Endodermal cell (in vitro differentiated cells): Measurements from ENCODE around the gene CSH2. TPM values are rescaled to one million over a fixed set of nuclear protein-coding genes. Genes with fewer than 3 reads are reported as not detected.

Experiments used
- DNase-seq: peaks from one replicate; pipeline ENCODE4 v3.0.0-alpha.2; 2017
- H3K27ac ChIP-seq: 2 replicates; pipeline ENCODE4 v1.5.1; 2013; ENCODE audit warnings: mild to moderate bottlenecking, low read depth, low read length, moderate library complexity
- H3K27me3 ChIP-seq: 2 replicates; pipeline ENCODE4 v1.6.1; 2013; ENCODE audit warnings: mild to moderate bottlenecking, low read length, moderate library complexity; ENCODE audit not compliant: insufficient read depth, control insufficient read depth, poor library complexity, severe bottlenecking
- H3K36me3 ChIP-seq: 2 replicates; pipeline ENCODE4 v1.7.0; 2013; ENCODE audit warnings: mild to moderate bottlenecking, low read length, moderate library complexity; ENCODE audit not compliant: control insufficient read depth, insufficient read depth
- H3K4me1 ChIP-seq: one replicate; pipeline ENCODE4 v1.7.0; 2013; ENCODE audit warnings: low read length; ENCODE audit not compliant: control insufficient read depth, insufficient read depth
- H3K4me3 ChIP-seq: 2 replicates; pipeline ENCODE4 v1.5.1; 2013; ENCODE audit warnings: mild to moderate bottlenecking, low read length, moderate library complexity
- H3K9ac ChIP-seq: 2 replicates; pipeline ENCODE4 v1.6.1; 2013; ENCODE audit warnings: mild to moderate bottlenecking, low read length, moderate library complexity; ENCODE audit not compliant: poor library complexity, severe bottlenecking; ENCODE audit errors: extremely low read depth
- H3K9me3 ChIP-seq: 2 replicates; pipeline ENCODE4 v1.6.1; 2013; ENCODE audit warnings: mild to moderate bottlenecking, low read length, moderate library complexity; ENCODE audit not compliant: control insufficient read depth
- H3K27ac Mint-ChIP-seq: 2 replicates; pipeline ENCODE4 v1.8.0; 2020; ENCODE audit warnings: mixed read lengths
- H3K27me3 Mint-ChIP-seq: 2 replicates; pipeline ENCODE4 v1.8.0; 2021; ENCODE audit warnings: mild to moderate bottlenecking, mixed read lengths; ENCODE audit not compliant: insufficient read depth
- H3K36me3 Mint-ChIP-seq: 2 replicates; pipeline ENCODE4 v1.8.0; 2020; ENCODE audit warnings: low read depth, mixed read lengths
- H3K4me1 Mint-ChIP-seq: 2 replicates; pipeline ENCODE4 v1.8.0; 2020; ENCODE audit warnings: mixed read lengths
- H3K4me3 Mint-ChIP-seq: 2 replicates; pipeline ENCODE4 v1.8.0; 2020; ENCODE audit warnings: mild to moderate bottlenecking, moderate library complexity, mixed read lengths
- H3K9me3 Mint-ChIP-seq: 2 replicates; pipeline ENCODE4 v1.8.0; 2020; ENCODE audit warnings: mild to moderate bottlenecking, mixed read lengths
- CTCF ChIP-seq: fragments of 200-600 bp; sonication (generic); conservative IDR thresholded peaks from 2 replicates; pipeline ENCODE4 v1.5.0; 2021; ENCODE audit warnings: antibody characterized with exemption, mild to moderate bottlenecking
- WGBS, 2 experiments: methylation state at CpG; one replicate each; pipeline versions ENCODE4 v1.1.5 to v1.1.7; 2013; ENCODE audit warnings: missing lambda C conversion rate in 2 of 2, mixed read lengths in 1 of 2; ENCODE audit not compliant: insufficient coverage in 1 of 2, insufficient read length in 1 of 2; 5-methylcytosine and 5-hydroxymethylcytosine counted together
- total RNA-seq, 2 donors: library from RNA; stranded (reverse); fragmentation: NEBNext Ultra II Directional in 1 of 2; extraction: Animal tissue kit (Norgen Biotek cat#: 25700) in 1 of 2; gene quantifications; 2 replicates in 1 of 2; 3 replicates in 1 of 2; pipeline ENCODE4 v1.2.1, GENCODE V29; 2021

The CSH2 gene
- total RNA-seq, 2 donors from 2014 or later: 0.57 TPM; not detected in 1

- Mint-ChIP-seq H3K4me3 (no peak overlapping the region), H3K9me3 (no peaks in the 10 kb centered on the region), H3K27ac (no peak overlapping the region), H3K27me3 (no peaks in the 10 kb centered on the region), H3K36me3 (peaks cover 70% of the 10 kb centered on the region), H3K4me1 (peaks cover 14% of the 10 kb centered on the region)
- WGBS, 2 experiments: 96 to 97% methylated on average over 9 to 13 of the region's 13 CpGs
- no peak overlapping the region for H3K27ac ChIP-seq
- no peak overlapping the region for H3K9ac ChIP-seq
- no peak for DNase-seq
- H3K4me1 ChIP-seq: no peaks in the 10 kb centered on the region
- H3K4me3 ChIP-seq: no peak overlapping the region
- H3K27me3 ChIP-seq: no peaks in the 10 kb centered on the region
- no peaks in the 10 kb centered on the region for H3K9me3 ChIP-seq
- no peak for TF ChIP-seq CTCF
- H3K36me3 ChIP-seq: peaks cover 72% of the 10 kb centered on the region
Measured at GRCh38 chr17:63823659-63824331, 49.7 kb downstream of the CSH2 start.

DNA sequence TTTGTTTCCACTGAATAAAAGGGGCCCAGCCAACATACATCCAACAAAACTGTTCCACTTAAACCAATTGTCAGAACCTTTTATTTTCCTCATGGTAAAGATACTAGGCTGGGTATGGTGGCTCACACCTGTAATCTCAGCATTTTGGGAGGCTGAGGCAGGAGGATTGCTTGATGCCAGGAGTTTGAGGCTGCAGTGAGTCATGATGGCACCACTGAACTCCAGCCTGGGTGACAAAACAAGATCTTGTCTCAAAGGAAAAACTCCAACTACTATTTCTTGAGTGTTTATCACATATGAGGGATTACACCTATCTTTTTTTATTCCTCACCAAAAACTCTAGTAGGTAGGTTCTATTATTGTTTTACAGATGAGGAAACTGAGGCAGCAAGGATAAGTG lies 50.9 kb downstream of the CSH2 start:
- Mint-ChIP-seq H3K4me1 (peaks cover 6% of the 10 kb centered on the region), H3K36me3 (peaks cover 82% of the 10 kb centered on the region), H3K27me3 (no peaks in the 10 kb centered on the region), H3K9me3 (no peaks in the 10 kb centered on the region), H3K4me3 (no peak overlapping the region), H3K27ac (no peak overlapping the region)
- no peak for DNase-seq
- H3K9me3 ChIP-seq: no peaks in the 10 kb centered on the region
- H3K27me3 ChIP-seq: no peaks in the 10 kb centered on the region
- no peak overlapping the region for H3K27ac ChIP-seq
- no peak overlapping the region for H3K9ac ChIP-seq
- H3K36me3 ChIP-seq: peaks cover 81% of the 10 kb centered on the region
- TF ChIP-seq CTCF: no peak
- H3K4me1 ChIP-seq: no peaks in the 10 kb centered on the region
- H3K4me3 ChIP-seq: no peak overlapping the region

Other genes starting within 250 kb of the CSH2 start
- gene LIMD2, start 173.6 kb downstream of the CSH2 start, total RNA-seq: 100 to 1,000 TPM in 1 of 2 donors, 10 to 100 TPM in 1; 97.5 to 111 TPM
- 10 to 100 TPM; 49.7 to 73.1 TPM for gene STRADA, start 131.9 kb downstream of the CSH2 start, total RNA-seq
- gene CCDC47, start 100.1 kb downstream of the CSH2 start, total RNA-seq: 10 to 100 TPM; 57.3 to 65.7 TPM
- gene DDX42, start 99.5 kb downstream of the CSH2 start, total RNA-seq: 100 to 1,000 TPM; 154 to 171 TPM
- 100 to 1,000 TPM; 137 TPM for gene PSMC5, start 46.2 kb downstream of the CSH2 start, total RNA-seq
- 10 to 100 TPM; 58.5 to 72.3 TPM for gene FTSJ3, start 46.0 kb downstream of the CSH2 start, total RNA-seq
- gene SMARCD2, start 31.0 kb downstream of the CSH2 start, total RNA-seq: 10 to 100 TPM; 68.8 to 82.1 TPM
- under 1 TPM; 0.42 to 0.49 TPM for gene GH2, start 8.3 kb upstream of the CSH2 start, total RNA-seq
- gene CSH1, start 22.9 kb upstream of the CSH2 start, total RNA-seq: under 1 TPM in 1 of 2 donors, not detected in 1; 0.64 TPM
- not detected for gene CSHL1, start 37.6 kb upstream of the CSH2 start, total RNA-seq
- gene GH1, start 45.2 kb upstream of the CSH2 start, total RNA-seq: not detected
- gene CD79B, start 58.7 kb upstream of the CSH2 start, total RNA-seq: under 1 TPM; 0.35 to 0.44 TPM
- gene SCN4A, start 99.2 kb upstream of the CSH2 start, total RNA-seq: 1 to 10 TPM; 3.9 to 4.4 TPM
- gene PRR29, start 124.7 kb upstream of the CSH2 start, total RNA-seq: 1 to 10 TPM; 3.3 to 6.1 TPM
- under 1 TPM in 1 of 2 donors, not detected in 1; 0.75 TPM for gene ICAM2, start 147.0 kb upstream of the CSH2 start, total RNA-seq